Measurements from ENCODE around the gene PIEZO1. TPM values are rescaled to one million over a fixed set of nuclear protein-coding genes. Genes with fewer than 3 reads are reported as not detected.

PIEZO1 gene
- total RNA-seq, 1 experiment from 2014 or later, result 224 TPM

- TF ChIP-seq REST (IDR thresholded peaks at IDR 0.05; ENCODE audit: low read depth) (no peak), ATF3 (IDR thresholded peaks at IDR 0.05) (no peak), YY1 (IDR thresholded peaks at IDR 0.05; ENCODE audit: extremely low read depth, insufficient replicate concordance, low read depth, low read length) (no peak), CEBPB (IDR thresholded peaks at IDR 0.05; ENCODE audit: low read depth) (no peak), SIN3A (IDR thresholded peaks at IDR 0.05; ENCODE audit: low read depth) (no peak), POLR2AphosphoS5 (IDR thresholded peaks at IDR 0.05; ENCODE audit: low read depth, low read length) (no peak), FOSL1 (IDR thresholded peaks at IDR 0.05; ENCODE audit: low read depth) (no peak)
Measured at GRCh38 chr16:88712362-88712979, 72.5 kb downstream of the PIEZO1 start (continued).

GRCh38 chr16:88711750-88712340 lies 73.2 kb downstream of the PIEZO1 start:
- no peak overlapping the region; the same call in 1 of the 2 replicates for H3K27ac ChIP-seq (ENCODE audit: low read depth, low read length)
- no peak for TF ChIP-seq ZBTB33 (IDR thresholded peaks at IDR 0.05; ENCODE audit: extremely low read depth, insufficient replicate concordance, low read length)
- no peak for TF ChIP-seq EZH2 (IDR thresholded peaks at IDR 0.05)
- no peak for TF ChIP-seq SIN3A (IDR thresholded peaks at IDR 0.05; ENCODE audit: low read depth)
- no peak for TF ChIP-seq SP1 (IDR thresholded peaks at IDR 0.05; ENCODE audit: low read depth)
- TF ChIP-seq MAX (IDR thresholded peaks at IDR 0.05), result no peak
- TF ChIP-seq EGR1 (IDR thresholded peaks at IDR 0.05; ENCODE audit: low read depth), result no peak
- TF ChIP-seq TCF7L2 (IDR thresholded peaks at IDR 0.05; ENCODE audit: borderline replicate concordance, extremely low read depth, insufficient read depth, insufficient read length), result no peak
- no peak for TF ChIP-seq CBX3 (IDR thresholded peaks at IDR 0.05; ENCODE audit: low read depth)
- TF ChIP-seq ELF1 (IDR thresholded peaks at IDR 0.05; ENCODE audit: borderline replicate concordance, low read depth), result no peak
- H3K9me3 ChIP-seq (ENCODE audit: control insufficient read depth in 1 of 2, insufficient read depth in 1 of 2, low read depth in 1 of 2, low read length in 2 of 2), result no peaks in the 10 kb centered on the region
- no peaks in the 10 kb centered on the region for H4K20me1 ChIP-seq (ENCODE audit: insufficient read depth)
- H3K4me1 ChIP-seq (ENCODE audit: control insufficient read depth in 1 of 2, insufficient read depth in 2 of 2, low read length in 2 of 2), result peaks cover 12 to 14% of the 10 kb centered on the region in 2 experiments
- no peak overlapping the region for H2AFZ ChIP-seq (ENCODE audit: low read depth, low read length, poor library complexity, severe bottlenecking)
- H3K4me2 ChIP-seq (ENCODE audit: low read length), result no peak overlapping the region
- no peak overlapping the region for H3K4me3 ChIP-seq (replicated peaks in 1 of 2; ENCODE audit: low read depth in 1 of 2, low read length in 2 of 2)
- ChIA-PET CTCF (no interaction called here), RAD21 (ENCODE audit: low non-redundant PET in 1 of 2, low total read pairs in 2 of 2, uncharacterized antibody in 2 of 2, unreplicated experiment in 2 of 2) (no interaction called here), POLR2A (no interaction called here)
- H3K36me3 ChIP-seq (ENCODE audit: control insufficient read depth in 1 of 2, insufficient read depth in 2 of 2, low read length in 2 of 2), result peaks cover 17 to 39% of the 10 kb centered on the region in 2 experiments; a peak in 3 of 4 replicates
- H3K9ac ChIP-seq (ENCODE audit: low read length), result no peak overlapping the region
- peaks cover 47% of the 10 kb centered on the region for H3K79me2 ChIP-seq (ENCODE audit: insufficient read depth, low read length)
- BruUV-seq (replicated peaks), result no TSS peak
- no peaks in the 10 kb centered on the region for H3K27me3 ChIP-seq (ENCODE audit: insufficient read depth, low read length)
- DNase-seq (ENCODE audit: low read depth, low spot score) (no peak), ATAC-seq (no peak)
- intact Hi-C loops (cut with micrococcal nuclease), result no loop called here
- no peaks in the 10 kb centered on the region for H3K9me2 ChIP-seq (ENCODE audit: insufficient read depth)

All from HCT116 (cell line).